ENCODE measurements around the gene VPS37C. TPM values are rescaled to one million over a fixed set of nuclear protein-coding genes. Genes with fewer than 3 reads are reported as not detected.

VPS37C gene
- total RNA-seq, 1 donor from 2014 or later = 9.9 TPM

DNA sequence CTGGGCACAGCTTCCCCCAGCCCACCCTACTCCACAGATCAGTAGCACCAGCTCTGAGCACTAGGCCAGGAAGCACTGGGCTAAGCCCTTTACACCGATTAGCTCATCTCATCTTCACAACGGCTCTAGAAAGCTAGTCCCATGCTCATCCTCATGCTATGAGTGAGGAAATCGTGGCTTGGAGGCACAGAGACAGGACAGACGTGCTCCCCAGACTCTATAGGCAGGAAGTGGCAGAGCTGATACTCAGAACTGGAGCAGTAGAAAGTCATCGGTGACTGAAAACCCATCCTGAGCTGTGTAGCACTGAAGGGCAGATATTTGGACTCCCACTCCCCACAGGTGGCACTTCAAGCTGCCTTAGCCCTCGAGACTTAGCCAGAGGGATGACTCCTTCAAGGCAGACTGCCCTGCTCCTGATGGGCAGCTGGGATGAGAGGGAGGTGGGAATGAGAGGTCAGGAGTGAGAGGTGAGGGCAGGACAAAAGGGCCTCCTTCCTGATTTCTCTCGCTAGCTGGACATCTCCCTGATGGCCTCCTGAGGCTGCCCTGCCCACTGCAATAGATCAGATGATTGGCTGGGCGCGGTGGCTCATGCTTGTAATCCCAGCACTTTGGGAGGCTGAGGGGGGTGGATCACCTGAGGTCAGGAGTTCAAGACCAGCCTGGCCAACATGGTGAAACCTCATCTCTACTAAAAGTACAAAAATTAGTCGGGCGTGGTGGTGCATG is 49.3 kb downstream of the VPS37C start:
- H3K27ac ChIP-seq = no peak overlapping the region
- H3K36me3 ChIP-seq = no peaks in the 10 kb centered on the region
- Mint-ChIP-seq H3K27ac (peak overlapping the region; percentile 28), H3K4me1 (peaks cover 2% of the 10 kb centered on the region), H3K27me3 (ENCODE audit: insufficient read depth, low read depth) (peaks cover 9% of the 10 kb centered on the region), H3K4me3 (no peak overlapping the region), H3K36me3 (no peaks in the 10 kb centered on the region), H3K9me3 (no peaks in the 10 kb centered on the region)
- H3K9me3 ChIP-seq (ENCODE audit: low read depth) = no peaks in the 10 kb centered on the region
- H3F3A ChIP-seq (ENCODE audit: low read depth) = no peaks in the 10 kb centered on the region
- TF ChIP-seq EZH2 (IDR thresholded peaks at IDR 0.05) (no peak), EZH2phosphoT487 (IDR thresholded peaks at IDR 0.05) (no peak)
- TF ChIP-seq, protein P1, sequence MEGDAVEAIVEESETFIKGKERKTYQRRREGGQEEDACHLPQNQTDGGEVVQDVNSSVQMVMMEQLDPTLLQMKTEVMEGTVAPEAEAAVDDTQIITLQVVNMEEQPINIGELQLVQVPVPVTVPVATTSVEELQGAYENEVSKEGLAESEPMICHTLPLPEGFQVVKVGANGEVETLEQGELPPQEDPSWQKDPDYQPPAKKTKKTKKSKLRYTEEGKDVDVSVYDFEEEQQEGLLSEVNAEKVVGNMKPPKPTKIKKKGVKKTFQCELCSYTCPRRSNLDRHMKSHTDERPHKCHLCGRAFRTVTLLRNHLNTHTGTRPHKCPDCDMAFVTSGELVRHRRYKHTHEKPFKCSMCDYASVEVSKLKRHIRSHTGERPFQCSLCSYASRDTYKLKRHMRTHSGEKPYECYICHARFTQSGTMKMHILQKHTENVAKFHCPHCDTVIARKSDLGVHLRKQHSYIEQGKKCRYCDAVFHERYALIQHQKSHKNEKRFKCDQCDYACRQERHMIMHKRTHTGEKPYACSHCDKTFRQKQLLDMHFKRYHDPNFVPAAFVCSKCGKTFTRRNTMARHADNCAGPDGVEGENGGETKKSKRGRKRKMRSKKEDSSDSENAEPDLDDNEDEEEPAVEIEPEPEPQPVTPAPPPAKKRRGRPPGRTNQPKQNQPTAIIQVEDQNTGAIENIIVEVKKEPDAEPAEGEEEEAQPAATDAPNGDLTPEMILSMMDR (IDR thresholded peaks at IDR 0.05) = no peak
- no peak overlapping the region for H3K4me3 ChIP-seq
- DNase-seq (ENCODE audit: low spot score) = no peak
- no peaks in the 10 kb centered on the region for H3K27me3 ChIP-seq
- no peak overlapping the region for H3K4me2 ChIP-seq
- H4K20me1 ChIP-seq (ENCODE audit: low read depth) = no peaks in the 10 kb centered on the region
- H3K79me2 ChIP-seq (ENCODE audit: low read depth) = no peaks in the 10 kb centered on the region
- H2AFZ ChIP-seq (replicated peaks) = no peak overlapping the region
- H3K9ac ChIP-seq = no peak overlapping the region
- H3K4me1 ChIP-seq = no peaks in the 10 kb centered on the region

DNA sequence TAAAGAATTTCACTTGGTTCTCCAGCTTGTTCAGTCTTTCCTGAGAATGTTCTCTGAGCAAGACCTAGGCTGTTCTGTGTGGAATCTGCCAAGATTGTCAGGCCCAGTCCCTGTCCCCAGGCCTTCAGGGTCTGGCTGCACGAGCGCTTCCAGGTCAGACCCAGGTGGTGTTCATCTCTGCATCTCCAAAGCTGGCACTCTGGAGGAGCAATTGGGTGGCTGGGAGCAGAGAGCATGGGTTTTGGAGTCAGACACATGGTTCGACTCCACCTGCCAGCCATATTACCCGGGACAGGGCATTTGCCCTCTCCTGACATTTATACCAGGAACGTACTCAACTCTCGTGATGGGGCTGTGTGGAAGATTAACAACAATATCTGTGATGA is 50.2 kb downstream of the VPS37C start:
- Histone ChIP-seq H3K27ac (no peak overlapping the region), H3K79me2 (ENCODE audit: low read depth) (no peaks in the 10 kb centered on the region), H3K4me1 (no peaks in the 10 kb centered on the region), H2AFZ (replicated peaks) (no peak overlapping the region), H3K36me3 (no peaks in the 10 kb centered on the region), H4K20me1 (ENCODE audit: low read depth) (no peaks in the 10 kb centered on the region), H3K9ac (no peak overlapping the region), H3K4me3 (no peak overlapping the region), H3K27me3 (no peaks in the 10 kb centered on the region), H3K9me3 (ENCODE audit: low read depth) (no peaks in the 10 kb centered on the region), H3K4me2 (no peak overlapping the region), H3F3A (ENCODE audit: low read depth) (no peaks in the 10 kb centered on the region)
- Mint-ChIP-seq H3K27ac (no peak overlapping the region), H3K4me1 (peaks cover 2% of the 10 kb centered on the region), H3K4me3 (no peak overlapping the region), H3K9me3 (no peaks in the 10 kb centered on the region), H3K36me3 (no peaks in the 10 kb centered on the region), H3K27me3 (ENCODE audit: insufficient read depth, low read depth) (peaks cover 10% of the 10 kb centered on the region)
- TF ChIP-seq, protein P1 (IDR thresholded peaks at IDR 0.05) = no peak
- TF ChIP-seq EZH2phosphoT487 (IDR thresholded peaks at IDR 0.05) = no peak
- no peak for TF ChIP-seq EZH2 (IDR thresholded peaks at IDR 0.05)
- no peak for DNase-seq (ENCODE audit: low spot score)

DNA sequence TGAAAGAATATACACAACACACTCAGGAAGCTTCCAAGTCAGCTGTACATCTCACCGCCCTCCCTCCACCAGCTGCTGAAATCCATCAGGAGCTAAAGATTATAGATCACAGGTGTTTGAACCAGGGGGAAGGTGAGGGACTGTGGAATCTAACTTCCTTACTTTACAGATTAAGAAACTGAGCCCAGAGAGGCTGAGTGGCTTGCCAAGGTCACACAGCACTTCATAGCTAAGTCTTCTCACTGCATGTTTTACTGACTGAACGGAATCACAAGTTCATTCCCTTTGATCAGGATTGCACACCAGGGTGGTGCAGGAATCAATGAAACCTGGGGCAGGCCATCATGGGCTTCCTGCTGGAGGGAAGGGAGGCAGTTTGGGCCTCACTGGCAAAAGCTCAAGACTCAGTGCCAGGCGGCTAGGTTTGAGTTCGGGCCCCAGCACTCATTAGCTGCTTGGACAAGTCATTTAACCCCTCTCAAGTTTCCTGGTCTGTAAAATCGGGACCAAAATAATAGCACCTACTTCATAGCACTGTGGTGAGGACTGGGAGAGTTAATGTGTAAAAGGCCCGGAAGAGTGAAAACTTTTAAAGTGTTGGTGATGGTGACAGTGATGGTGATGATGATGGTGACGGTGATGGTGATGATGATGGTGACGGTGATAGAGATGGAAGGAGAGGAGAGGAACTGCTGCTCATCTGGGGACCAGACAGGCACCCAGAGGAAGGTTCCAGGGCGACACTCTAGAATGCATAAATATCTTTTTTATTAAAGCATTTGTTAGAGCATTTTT is 50.8 kb downstream of the VPS37C start:
- no peaks in the 10 kb centered on the region for H3K4me1 ChIP-seq
- no peak overlapping the region for H3K27ac ChIP-seq
- TF ChIP-seq EZH2phosphoT487 (IDR thresholded peaks at IDR 0.05) = no peak
- TF ChIP-seq, protein P1 (IDR thresholded peaks at IDR 0.05) = no peak
- no peaks in the 10 kb centered on the region for H4K20me1 ChIP-seq (ENCODE audit: low read depth)
- no peak overlapping the region for H3K4me3 ChIP-seq
- no peak overlapping the region for H3K9ac ChIP-seq
- H3F3A ChIP-seq (ENCODE audit: low read depth) = no peaks in the 10 kb centered on the region
- H3K79me2 ChIP-seq (ENCODE audit: low read depth) = no peaks in the 10 kb centered on the region
- peaks cover 2% of the 10 kb centered on the region for H3K4me1 Mint-ChIP-seq
- H3K36me3 Mint-ChIP-seq = no peaks in the 10 kb centered on the region
- H3K27me3 Mint-ChIP-seq (ENCODE audit: insufficient read depth, low read depth) = peaks cover 10% of the 10 kb centered on the region
- H2AFZ ChIP-seq (replicated peaks) = no peak overlapping the region
- no peak overlapping the region for H3K4me3 Mint-ChIP-seq
- H3K27me3 ChIP-seq = no peaks in the 10 kb centered on the region
- no peak for DNase-seq (ENCODE audit: low spot score)
- no peaks in the 10 kb centered on the region for H3K36me3 ChIP-seq
- no peaks in the 10 kb centered on the region for H3K9me3 Mint-ChIP-seq
- no peaks in the 10 kb centered on the region for H3K9me3 ChIP-seq (ENCODE audit: low read depth)
- no peak overlapping the region for H3K4me2 ChIP-seq
- no peak overlapping the region for H3K27ac Mint-ChIP-seq
